ENCODE measurements around the gene SDR9C7.
"Not testable (repeated sequence)": the region's sequence is repeated elsewhere in the genome, so short reads cannot be mapped to it uniquely, and the experiment has no call there.

The SDR9C7 gene

GRCh38 chr12:56927281-56927680 is 6.9 kb downstream of the SDR9C7 start:
- H3K9me3 ChIP-seq (replicated peaks in 1 of 2; ENCODE audit: control insufficient read depth in 2 of 2, insufficient read depth in 1 of 2, low read depth in 1 of 2, low read length in 2 of 2): no peaks in the 10 kb centered on the region
- peaks cover 2 to 8% of the 10 kb centered on the region in 2 donors for H3K4me1 ChIP-seq (ENCODE audit: control insufficient read depth in 2 of 2, insufficient read depth in 1 of 2, low read depth in 1 of 2, low read length in 2 of 2)
- no peaks in the 10 kb centered on the region for H3K36me3 ChIP-seq (replicated peaks in 1 of 2; ENCODE audit: control insufficient read depth in 2 of 2, insufficient read depth in 2 of 2, low read length in 2 of 2)
- no peak overlapping the region for H3K4me3 ChIP-seq (ENCODE audit: low read length in 2 of 2)
- H3K4me2 ChIP-seq (ENCODE audit: insufficient read depth, low read length, poor library complexity, severe bottlenecking): no peak overlapping the region
- H4K91ac ChIP-seq (ENCODE audit: low read depth, low read length, poor library complexity): no peak overlapping the region
- H3K9ac ChIP-seq (ENCODE audit: low read depth, low read length, poor library complexity): no peak overlapping the region
- no CpG with 5 or more reads among the region's 4 CpGs for WGBS, 2 donors (ENCODE audit: extremely low coverage in 2 of 2, insufficient read length in 2 of 2, insufficient replicate concordance in 1 of 2)
- no peak for DNase-seq (ENCODE audit: low spot score)
- H2BK120ac ChIP-seq (ENCODE audit: low read depth, low read length): no peak overlapping the region
- no peak overlapping the region for H2AFZ ChIP-seq (ENCODE audit: low read length)
- H2AK5ac ChIP-seq (ENCODE audit: low read depth, low read length): no peak overlapping the region
- no peak overlapping the region for H3K27ac ChIP-seq (replicated peaks; ENCODE audit: low read length)
- no peak overlapping the region for H3K23ac ChIP-seq (ENCODE audit: low read depth, low read length, poor library complexity)
- no peak overlapping the region for H3K4ac ChIP-seq (ENCODE audit: low read length)
- H2BK15ac ChIP-seq (ENCODE audit: low read length): no peak overlapping the region
- H3K18ac ChIP-seq (ENCODE audit: low read length): no peak overlapping the region
- H4K8ac ChIP-seq (ENCODE audit: low read depth, low read length): no peak overlapping the region
- no peak overlapping the region for H2BK12ac ChIP-seq (ENCODE audit: low read length)
- no peak overlapping the region for H2BK5ac ChIP-seq (ENCODE audit: low read length)
- H3K79me1 ChIP-seq (ENCODE audit: low read depth, low read length): no peaks in the 10 kb centered on the region
- no peak overlapping the region for H3K14ac ChIP-seq (ENCODE audit: low read length)
- H3K27me3 ChIP-seq (ENCODE audit: control insufficient read depth in 3 of 3, insufficient read depth in 3 of 3, low read depth in 1 of 3, low read length in 3 of 3): peaks cover 0 to 9% (median 0%) of the 10 kb centered on the region in 3 experiments

- Histone ChIP-seq H4K8ac (ENCODE audit: low read depth, low read length) (no peak overlapping the region), H3K4ac (ENCODE audit: low read length) (no peak overlapping the region), H4K91ac (ENCODE audit: low read depth, low read length, poor library complexity) (no peak overlapping the region), H3K9me3 (replicated peaks in 1 of 2; ENCODE audit: control insufficient read depth in 2 of 2, insufficient read depth in 1 of 2, low read depth in 1 of 2, low read length in 2 of 2) (peaks cover 0 to 2% of the 10 kb centered on the region in 2 donors), H2BK12ac (ENCODE audit: low read length) (no peak overlapping the region), H3K4me3 (ENCODE audit: low read length in 2 of 2) (no peak overlapping the region), H3K27ac (replicated peaks; ENCODE audit: low read length) (no peak overlapping the region), H3K36me3 (replicated peaks in 1 of 2; ENCODE audit: control insufficient read depth in 2 of 2, insufficient read depth in 2 of 2, low read length in 2 of 2) (no peaks in the 10 kb centered on the region), H3K23ac (ENCODE audit: low read depth, low read length, poor library complexity) (no peak overlapping the region), H2AK5ac (ENCODE audit: low read depth, low read length) (no peak overlapping the region), H3K18ac (ENCODE audit: low read length) (no peak overlapping the region), H2BK5ac (ENCODE audit: low read length) (no peak overlapping the region), H3K14ac (ENCODE audit: low read length) (no peak overlapping the region), H2BK15ac (ENCODE audit: low read length) (no peak overlapping the region), H2BK120ac (ENCODE audit: low read depth, low read length) (no peak overlapping the region), H3K4me2 (ENCODE audit: insufficient read depth, low read length, poor library complexity, severe bottlenecking) (no peak overlapping the region), H2AFZ (ENCODE audit: low read length) (no peak overlapping the region), H3K27me3 (ENCODE audit: control insufficient read depth in 3 of 3, insufficient read depth in 3 of 3, low read depth in 1 of 3, low read length in 3 of 3) (peaks cover 0 to 6% (median 0%) of the 10 kb centered on the region in 3 experiments), H3K4me1 (ENCODE audit: control insufficient read depth in 2 of 2, insufficient read depth in 1 of 2, low read depth in 1 of 2, low read length in 2 of 2) (no peaks in the 10 kb centered on the region), H3K9ac (ENCODE audit: low read depth, low read length, poor library complexity) (no peak overlapping the region), H3K79me1 (ENCODE audit: low read depth, low read length) (no peaks in the 10 kb centered on the region)
- no CpG with 5 or more reads among the region's 1 CpG for WGBS, 2 donors (ENCODE audit: extremely low coverage in 2 of 2, insufficient read length in 2 of 2, insufficient replicate concordance in 1 of 2)
- no peak for DNase-seq (ENCODE audit: low spot score)
Observed at GRCh38 chr12:56922031-56922430, 12.2 kb downstream of the SDR9C7 start.

GRCh38 chr12:56921346-56921745 is 12.9 kb downstream of the SDR9C7 start:
- Histone ChIP-seq H3K27ac (replicated peaks; ENCODE audit: low read length) (no peak overlapping the region), H2BK12ac (ENCODE audit: low read length) (no peak overlapping the region)

GRCh38 chr12:56918139-56918538 is 16.1 kb downstream of the SDR9C7 start:
- not testable (repeated sequence) for H2BK120ac ChIP-seq (ENCODE audit: low read depth, low read length); H3K4me3 ChIP-seq (ENCODE audit: low read length in 2 of 2); DNase-seq (ENCODE audit: low spot score); H2BK5ac ChIP-seq (ENCODE audit: low read length); H3K9me3 ChIP-seq (replicated peaks in 1 of 2; ENCODE audit: control insufficient read depth in 2 of 2, insufficient read depth in 1 of 2, low read depth in 1 of 2, low read length in 2 of 2); H3K23ac ChIP-seq (ENCODE audit: low read depth, low read length, poor library complexity); H4K91ac ChIP-seq (ENCODE audit: low read depth, low read length, poor library complexity); H3K14ac ChIP-seq (ENCODE audit: low read length); H3K9ac ChIP-seq (ENCODE audit: low read depth, low read length, poor library complexity); H3K27ac ChIP-seq (replicated peaks; ENCODE audit: low read length); H3K36me3 ChIP-seq (replicated peaks in 1 of 2; ENCODE audit: control insufficient read depth in 2 of 2, insufficient read depth in 2 of 2, low read length in 2 of 2); H2AFZ ChIP-seq (ENCODE audit: low read length); H3K4me2 ChIP-seq (ENCODE audit: insufficient read depth, low read length, poor library complexity, severe bottlenecking); H3K4me1 ChIP-seq (ENCODE audit: control insufficient read depth in 2 of 2, insufficient read depth in 1 of 2, low read depth in 1 of 2, low read length in 2 of 2); H2AK5ac ChIP-seq (ENCODE audit: low read depth, low read length); H3K79me1 ChIP-seq (ENCODE audit: low read depth, low read length); H2BK15ac ChIP-seq (ENCODE audit: low read length); H3K18ac ChIP-seq (ENCODE audit: low read length); H3K4ac ChIP-seq (ENCODE audit: low read length); H2BK12ac ChIP-seq (ENCODE audit: low read length); H3K27me3 ChIP-seq (ENCODE audit: control insufficient read depth in 3 of 3, insufficient read depth in 3 of 3, low read depth in 1 of 3, low read length in 3 of 3); H4K8ac ChIP-seq (ENCODE audit: low read depth, low read length)
- no CpG with 5 or more reads among the region's 3 CpGs for WGBS, 2 donors (ENCODE audit: extremely low coverage in 2 of 2, insufficient read length in 2 of 2, insufficient replicate concordance in 1 of 2)

More at GRCh38 chr12:56921346-56921745, 12.9 kb downstream of the SDR9C7 start:
- peaks cover 0 to 6% (median 0%) of the 10 kb centered on the region in 3 experiments for H3K27me3 ChIP-seq (ENCODE audit: control insufficient read depth in 3 of 3, insufficient read depth in 3 of 3, low read depth in 1 of 3, low read length in 3 of 3)
- H3K9ac ChIP-seq (ENCODE audit: low read depth, low read length, poor library complexity): no peak overlapping the region
- no peak overlapping the region for H3K4me2 ChIP-seq (ENCODE audit: insufficient read depth, low read length, poor library complexity, severe bottlenecking)
- no peaks in the 10 kb centered on the region for H3K36me3 ChIP-seq (replicated peaks in 1 of 2; ENCODE audit: control insufficient read depth in 2 of 2, insufficient read depth in 2 of 2, low read length in 2 of 2)
- WGBS, 2 donors (ENCODE audit: extremely low coverage in 2 of 2, insufficient read length in 2 of 2, insufficient replicate concordance in 1 of 2): no CpG with 5 or more reads among the region's 1 CpG
- no peak overlapping the region for H3K14ac ChIP-seq (ENCODE audit: low read length)
- H3K18ac ChIP-seq (ENCODE audit: low read length): no peak overlapping the region
- no peak for DNase-seq (ENCODE audit: low spot score)
- H3K4me1 ChIP-seq (ENCODE audit: control insufficient read depth in 2 of 2, insufficient read depth in 1 of 2, low read depth in 1 of 2, low read length in 2 of 2): no peaks in the 10 kb centered on the region
- H3K23ac ChIP-seq (ENCODE audit: low read depth, low read length, poor library complexity): no peak overlapping the region
- no peak overlapping the region for H2AK5ac ChIP-seq (ENCODE audit: low read depth, low read length)
- no peak overlapping the region for H4K91ac ChIP-seq (ENCODE audit: low read depth, low read length, poor library complexity)
- H3K4me3 ChIP-seq (ENCODE audit: low read length in 2 of 2): no peak overlapping the region
- H3K9me3 ChIP-seq (replicated peaks in 1 of 2; ENCODE audit: control insufficient read depth in 2 of 2, insufficient read depth in 1 of 2, low read depth in 1 of 2, low read length in 2 of 2): peaks cover 0 to 2% of the 10 kb centered on the region in 2 donors
- H2BK5ac ChIP-seq (ENCODE audit: low read length): no peak overlapping the region
- H2BK120ac ChIP-seq (ENCODE audit: low read depth, low read length): no peak overlapping the region
- H2AFZ ChIP-seq (ENCODE audit: low read length): no peak overlapping the region
- no peak overlapping the region for H2BK15ac ChIP-seq (ENCODE audit: low read length)
- no peak overlapping the region for H3K4ac ChIP-seq (ENCODE audit: low read length)
- no peak overlapping the region for H4K8ac ChIP-seq (ENCODE audit: low read depth, low read length)
- no peaks in the 10 kb centered on the region for H3K79me1 ChIP-seq (ENCODE audit: low read depth, low read length)

All from neuronal stem cell (in vitro differentiated cells).